Stimulated activated CD8-positive, alpha-beta memory T cell treated with anti-CD3 and anti-CD28 coated beads, Interleukin-2, amount 100 ng/mL, for 48 hours (primary cell): ENCODE results near the gene HECTD1.
"Not testable (repeated sequence)": the region's sequence is repeated elsewhere in the genome, so short reads cannot be mapped to it uniquely, and the experiment has no call there.

Experiments
- DNase-seq, 2 donors: peaks; one replicate each; pipeline ENCODE4 v3.0.0-alpha.2; 2020; ENCODE audit warnings: low read depth in 2 of 2

HECTD1 gene

DNA sequence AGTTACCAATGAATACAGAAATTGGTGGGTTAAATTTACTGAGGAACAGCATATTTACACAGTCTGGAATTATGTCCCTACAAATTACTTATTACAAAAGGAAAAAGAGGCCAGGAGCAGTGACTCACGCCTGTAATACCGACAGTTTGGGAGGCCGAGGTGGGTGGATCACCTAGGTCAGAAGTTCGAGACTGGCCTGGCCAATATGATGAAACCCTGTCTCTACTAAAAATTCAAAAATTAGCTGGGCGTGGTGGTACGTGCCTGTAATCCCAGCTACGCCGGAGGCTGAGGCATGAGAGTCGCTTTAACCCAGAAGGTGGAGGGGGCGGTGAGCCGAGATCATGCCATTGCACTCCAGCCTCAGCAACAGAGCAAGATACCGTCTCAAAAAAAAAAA is 52.6 kb downstream of the HECTD1 start:
- no peak for DNase-seq

DNA sequence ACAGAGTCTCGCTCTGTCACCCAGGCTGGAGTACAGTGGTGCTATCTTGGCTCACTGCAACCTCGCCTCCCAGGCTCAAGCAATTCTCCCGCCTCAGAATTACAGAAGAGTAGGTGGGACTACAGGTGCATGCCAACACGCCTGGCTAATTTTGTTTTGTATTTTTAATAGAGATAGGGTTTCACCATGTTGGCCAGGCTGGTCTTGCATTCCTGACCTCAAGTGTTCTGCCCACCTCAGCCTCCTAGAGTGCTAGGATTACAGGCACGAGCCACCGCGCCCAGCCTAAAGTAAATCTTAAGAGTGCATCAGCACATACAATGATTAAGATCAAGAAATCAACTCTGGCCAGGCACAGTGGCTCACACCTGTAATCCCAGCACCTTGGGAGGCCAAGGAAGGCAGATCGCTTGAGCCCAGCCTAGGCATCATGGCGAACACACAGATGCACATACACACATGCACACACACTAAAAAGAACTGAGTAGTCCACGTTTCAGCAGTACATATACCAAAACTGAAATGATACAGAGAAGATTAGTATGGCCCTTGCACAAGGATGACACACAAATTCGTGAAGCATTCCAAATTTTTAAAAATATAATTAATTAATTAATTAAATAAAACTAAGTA is 65.0 kb downstream of the HECTD1 start:
- no peak for DNase-seq

DNA sequence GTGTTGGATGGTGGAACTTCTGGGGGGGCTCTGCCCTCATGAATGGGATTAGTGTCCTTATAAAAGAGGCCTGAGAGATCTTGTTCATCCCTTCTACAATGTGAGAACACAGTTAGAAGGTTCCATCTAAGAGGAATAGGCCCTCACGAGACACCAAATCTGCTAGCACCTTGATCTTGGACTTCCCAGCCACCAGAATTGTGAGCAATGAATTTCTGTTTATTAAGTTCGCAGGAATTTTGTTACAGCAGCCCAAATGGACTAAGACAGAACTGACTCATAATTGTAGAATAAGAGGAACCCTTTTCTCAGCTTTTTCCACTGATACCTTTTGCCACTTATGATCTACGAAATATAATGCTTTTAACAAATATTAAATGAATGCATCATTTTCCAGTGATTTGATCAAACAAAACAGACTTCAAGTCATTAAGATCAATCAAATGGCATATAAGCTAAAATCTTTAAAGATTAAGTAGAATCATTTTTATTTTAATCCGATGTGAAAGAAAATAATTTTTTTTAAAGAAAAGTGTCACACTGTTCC is 68.2 kb downstream of the HECTD1 start:
- no peak for DNase-seq

DNA sequence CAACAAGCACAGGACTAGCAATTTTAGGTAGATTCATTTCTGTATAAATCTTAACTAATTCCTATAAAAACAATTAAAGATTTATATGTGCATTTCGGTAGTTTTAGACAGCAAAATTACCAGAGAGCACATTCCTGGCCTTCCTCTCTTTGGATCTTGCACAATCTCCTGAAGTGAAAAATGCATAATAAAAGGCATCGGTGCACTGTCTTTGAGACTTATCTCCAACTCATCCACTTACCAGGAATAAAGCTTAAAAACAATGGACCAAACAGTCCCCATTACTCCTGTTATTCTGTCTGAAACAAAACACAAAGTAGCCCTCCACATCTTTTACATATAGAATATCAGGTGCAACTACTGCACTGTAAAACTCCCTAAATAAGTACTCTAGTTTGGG is 69.3 kb downstream of the HECTD1 start:
- DNase-seq: no peak

DNA sequence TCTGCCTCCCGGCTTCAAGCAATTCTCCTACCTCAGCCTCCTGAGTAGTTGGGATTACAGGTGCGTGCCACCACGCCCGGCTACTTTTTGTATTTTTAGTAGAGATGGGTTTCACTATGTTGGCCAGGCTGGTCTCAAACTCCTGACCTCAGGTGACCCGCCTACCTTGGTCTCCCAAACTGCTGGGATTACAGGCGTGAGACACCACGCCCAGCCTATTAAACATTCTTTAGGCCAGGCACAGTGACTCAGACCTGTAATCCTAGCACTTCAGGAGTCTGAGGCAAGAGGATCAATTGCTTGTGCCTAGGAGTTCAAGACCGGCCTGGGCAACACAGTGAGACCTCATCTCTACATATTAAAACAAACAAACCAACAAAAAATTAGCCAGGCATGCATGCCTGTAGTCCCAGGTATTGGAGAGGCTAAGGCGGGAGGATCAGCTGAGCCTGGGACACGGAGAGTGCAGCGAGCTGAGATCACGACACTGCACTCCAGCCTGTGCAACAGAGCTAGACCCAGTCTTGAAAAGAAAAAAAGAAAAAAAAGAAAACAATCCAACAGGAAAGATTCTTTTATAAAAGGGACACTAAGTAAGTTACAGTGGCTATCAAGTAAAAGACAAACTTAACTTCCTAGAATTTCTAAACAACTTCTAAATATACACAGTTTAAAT is 70.2 kb downstream of the HECTD1 start:
- DNase-seq: no peak

DNA sequence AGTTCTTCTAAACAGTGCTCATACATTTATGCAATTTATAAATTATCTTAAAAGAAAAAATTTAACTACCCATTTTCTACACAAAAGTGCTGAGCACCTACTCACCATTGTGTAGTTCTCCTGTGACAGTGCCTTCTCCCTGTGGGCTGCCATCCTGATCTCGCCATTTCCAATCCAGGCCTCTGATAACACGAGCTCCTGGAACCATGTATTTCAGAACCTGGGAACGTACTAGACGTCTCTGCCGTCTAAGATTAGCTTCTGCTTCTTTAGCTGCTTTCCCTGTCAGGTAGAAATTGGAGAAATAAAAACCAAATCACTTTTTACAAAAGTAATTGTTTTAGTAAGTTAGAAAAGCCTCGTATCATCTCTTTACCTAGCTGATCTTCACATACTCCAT is 74.5 kb downstream of the HECTD1 start:
- DNase-seq: no peak

DNA sequence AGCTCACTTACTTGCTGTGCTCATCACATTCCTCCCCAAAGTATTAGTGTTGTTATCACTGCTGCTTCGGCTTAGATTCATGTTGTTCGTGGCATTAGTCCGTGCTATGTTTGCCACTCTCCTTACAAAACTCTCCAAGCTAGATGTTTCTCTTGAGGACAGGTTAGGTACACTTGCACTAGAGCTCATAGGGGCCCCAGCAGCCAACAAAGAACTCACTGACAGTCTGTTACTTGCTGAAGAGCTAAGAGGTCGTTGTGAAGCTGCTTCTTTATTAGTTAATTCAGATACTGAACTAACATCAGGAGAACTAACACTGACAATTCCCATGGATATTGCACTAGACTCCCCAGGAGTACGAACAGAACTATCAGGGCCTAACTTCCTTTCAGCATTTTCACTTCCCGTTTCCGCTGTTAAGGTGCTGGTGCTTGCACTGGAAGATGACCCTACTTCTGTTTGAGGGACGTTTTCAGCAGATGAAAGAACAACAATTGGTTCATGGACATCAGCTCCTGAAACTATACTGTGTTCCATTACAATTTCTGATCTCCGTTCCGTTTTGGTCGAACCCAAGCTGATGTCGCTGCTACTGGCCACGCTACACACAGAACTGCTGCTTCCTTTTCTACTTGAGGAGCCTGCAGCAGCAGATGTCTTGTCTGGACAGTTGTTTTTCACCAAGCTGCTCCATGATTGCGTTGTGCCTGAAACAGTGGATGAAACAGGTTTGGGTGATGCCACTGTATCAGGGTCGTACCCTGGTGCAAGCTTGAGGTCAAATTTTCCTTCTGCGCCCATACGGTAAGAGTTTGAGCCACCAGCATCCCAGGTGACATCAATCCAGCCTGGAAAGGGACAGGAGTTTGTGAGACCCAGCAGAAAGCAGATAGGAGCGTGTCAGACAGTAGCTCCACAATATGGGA is 78.7 kb downstream of the HECTD1 start:
- DNase-seq: no peak

DNA sequence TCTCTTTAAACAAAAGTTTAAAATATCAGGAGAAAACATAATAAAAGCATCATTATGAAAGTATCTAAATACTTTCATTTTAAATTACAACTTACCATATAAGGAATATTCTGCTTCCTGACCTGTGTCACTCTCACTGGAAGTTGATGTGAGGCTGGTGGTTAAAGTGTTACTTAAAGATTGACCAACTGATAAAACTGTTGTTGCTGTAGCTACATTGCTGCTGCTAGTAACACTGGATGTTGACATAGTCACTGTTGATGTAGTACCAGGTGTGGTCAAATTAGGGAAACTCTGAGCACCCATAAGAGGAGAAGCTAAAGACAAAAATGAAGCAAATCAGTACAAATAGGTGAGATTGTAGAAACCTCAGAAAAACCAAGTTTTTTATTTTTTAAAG is 79.9 kb downstream of the HECTD1 start:
- no peak for DNase-seq

DNA sequence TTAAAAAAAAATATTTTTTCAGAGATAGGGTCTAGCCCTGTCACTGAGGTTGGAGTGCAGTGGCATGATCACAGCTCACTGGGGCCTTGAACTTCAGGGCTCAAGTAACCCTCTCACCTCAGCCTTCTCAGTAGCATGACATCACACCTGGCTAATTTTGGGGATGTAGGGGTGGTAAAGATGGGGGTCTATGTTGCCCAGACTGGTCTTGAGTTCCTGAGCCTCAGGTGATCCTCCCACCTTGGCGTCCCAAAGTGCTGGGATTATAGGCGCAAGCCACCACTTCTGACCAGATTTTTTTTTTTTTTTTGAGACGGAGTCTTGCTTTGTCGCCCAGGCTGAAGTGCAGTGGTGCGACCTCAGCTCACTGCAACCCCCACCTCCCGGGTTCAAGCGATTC is 80.9 kb downstream of the HECTD1 start:
- DNase-seq: no peak

DNA sequence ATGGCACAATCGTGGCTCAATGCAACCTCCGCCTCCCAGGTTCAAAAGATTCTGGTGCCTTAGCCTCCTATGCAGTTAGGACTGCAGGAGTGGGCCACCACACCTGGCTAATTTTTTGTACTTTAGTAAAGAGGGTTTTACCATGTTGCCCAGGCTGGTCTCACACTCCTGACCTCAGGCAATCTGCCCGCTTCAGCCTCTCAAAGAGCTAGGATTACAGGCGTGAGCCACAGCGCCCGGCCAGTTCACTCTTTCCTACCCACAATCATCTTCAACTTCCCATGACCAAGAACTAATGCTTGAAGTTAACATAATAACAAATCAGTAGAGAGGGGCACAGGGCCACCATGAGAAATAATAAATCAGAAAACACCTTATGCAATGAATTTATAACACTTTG is 82.4 kb downstream of the HECTD1 start:
- DNase-seq: no peak

DNA sequence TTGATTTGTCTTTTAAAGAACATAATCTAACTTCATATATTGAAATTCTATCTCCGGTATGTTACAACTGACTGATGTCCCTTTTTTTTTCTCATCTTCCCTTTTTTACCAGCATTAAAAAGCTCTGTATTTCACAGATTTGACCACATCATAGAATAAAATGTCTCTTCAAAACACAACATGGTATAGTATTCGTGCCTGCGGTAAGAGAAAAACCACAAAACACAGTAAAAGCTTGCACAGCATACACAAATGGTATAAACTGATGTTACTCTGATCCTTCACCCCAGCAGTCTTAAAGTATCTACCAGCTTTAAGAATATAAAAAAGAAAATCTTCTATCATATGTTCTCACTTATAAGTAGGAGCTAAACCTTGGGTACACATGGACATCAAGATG is 83.4 kb downstream of the HECTD1 start:
- DNase-seq: no peak

DNA sequence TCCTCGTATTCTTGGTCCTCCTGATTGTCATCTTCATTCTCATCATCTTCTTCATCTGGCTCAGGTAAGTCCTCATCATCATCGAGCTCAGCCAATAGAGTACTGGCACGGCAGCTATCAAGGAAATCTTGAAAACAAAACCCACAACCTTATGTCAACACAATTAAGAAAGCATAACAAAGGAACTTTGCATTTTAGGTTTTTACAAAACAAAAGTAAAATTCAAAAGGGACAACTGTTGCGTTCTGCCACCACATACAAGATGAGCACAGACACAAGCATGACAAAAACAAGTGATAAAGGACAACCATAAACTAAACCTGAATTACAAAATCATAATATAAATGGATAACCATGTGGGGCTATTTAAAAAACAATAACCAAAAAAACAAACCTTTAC is 84.7 kb downstream of the HECTD1 start:
- no peak for DNase-seq

DNA sequence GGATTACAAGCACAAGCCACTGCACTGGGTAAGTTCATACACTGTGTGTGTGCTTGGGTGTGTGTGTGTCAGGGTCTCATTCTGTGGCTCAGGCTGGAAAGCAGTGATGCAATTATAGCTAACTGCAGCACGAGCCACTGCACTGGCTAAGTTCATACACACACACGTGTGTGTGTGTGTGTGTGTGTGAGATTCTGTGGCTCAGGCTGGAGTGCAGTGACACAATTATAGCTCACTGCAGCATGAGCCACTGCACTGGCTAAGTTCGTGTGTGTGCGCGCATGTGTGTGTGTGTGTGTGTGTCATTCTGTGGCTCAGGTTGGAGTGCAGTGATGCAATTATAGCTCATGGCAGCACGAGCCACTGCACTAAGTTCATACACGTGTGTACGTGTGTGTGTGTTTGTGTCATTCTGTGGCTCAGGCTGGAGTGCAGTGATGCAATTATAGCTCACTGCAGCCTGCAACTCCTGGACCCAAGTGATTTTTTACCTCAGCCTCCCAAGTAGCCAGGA is 85.4 kb downstream of the HECTD1 start:
- no peak for DNase-seq

DNA sequence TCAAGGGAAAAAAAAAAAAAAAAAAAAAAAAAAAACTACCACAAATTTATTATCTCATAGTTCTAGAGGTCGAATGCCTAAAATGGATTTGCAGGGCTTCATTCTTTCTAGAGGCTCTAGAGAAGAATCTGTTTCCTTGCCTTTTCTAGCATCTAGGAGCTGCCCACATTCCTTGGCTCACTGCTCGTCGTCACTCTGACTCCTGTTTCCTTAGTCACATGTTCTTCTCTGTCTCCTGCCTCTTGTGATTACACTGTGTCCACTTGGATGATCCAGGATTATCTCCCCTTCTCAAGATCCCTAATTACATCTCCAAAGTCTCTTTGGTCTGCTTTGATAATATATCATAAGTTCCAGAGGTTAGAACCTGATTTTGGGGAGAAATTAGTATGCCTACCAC is 88.7 kb downstream of the HECTD1 start:
- DNase-seq: no peak

DNA sequence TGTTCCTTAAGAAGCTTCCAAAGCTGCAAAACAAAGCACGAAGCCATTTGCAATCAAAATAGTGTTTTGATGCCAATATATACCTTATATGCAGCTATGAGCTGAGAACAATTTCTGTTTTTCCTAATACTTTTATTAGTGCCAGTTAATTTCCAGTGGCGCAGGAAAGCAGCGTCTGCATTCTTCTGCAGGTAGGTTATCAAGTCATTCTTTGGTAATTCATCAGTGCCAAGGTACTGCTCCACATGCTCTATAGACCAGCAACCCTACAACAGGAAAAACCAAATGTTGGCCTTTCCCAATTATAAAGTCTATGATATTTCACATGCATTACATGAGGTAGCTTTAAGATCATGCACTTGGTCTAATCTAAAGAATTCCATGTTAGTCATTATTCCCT is 93.8 kb downstream of the HECTD1 start:
- DNase-seq: no peak

DNA sequence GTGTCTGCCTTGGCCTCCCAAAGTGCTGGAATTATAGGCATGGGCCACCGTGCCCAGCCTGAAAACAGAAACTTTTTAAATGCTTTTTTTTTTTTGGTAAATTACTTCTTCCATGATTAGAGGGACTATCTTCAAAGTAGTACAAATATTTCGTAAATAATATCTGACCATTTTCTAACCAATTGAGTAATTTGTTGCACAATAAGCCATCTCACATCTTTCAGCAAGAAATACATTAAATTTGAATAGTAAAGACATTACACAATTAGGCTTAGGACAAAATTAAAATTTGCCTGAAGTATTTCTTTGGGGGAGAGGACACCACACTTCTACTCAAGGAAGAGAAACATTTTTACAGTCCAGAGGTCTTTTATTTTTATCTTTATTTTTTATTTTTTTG is 96.7 kb downstream of the HECTD1 start:
- no peak for DNase-seq

DNA sequence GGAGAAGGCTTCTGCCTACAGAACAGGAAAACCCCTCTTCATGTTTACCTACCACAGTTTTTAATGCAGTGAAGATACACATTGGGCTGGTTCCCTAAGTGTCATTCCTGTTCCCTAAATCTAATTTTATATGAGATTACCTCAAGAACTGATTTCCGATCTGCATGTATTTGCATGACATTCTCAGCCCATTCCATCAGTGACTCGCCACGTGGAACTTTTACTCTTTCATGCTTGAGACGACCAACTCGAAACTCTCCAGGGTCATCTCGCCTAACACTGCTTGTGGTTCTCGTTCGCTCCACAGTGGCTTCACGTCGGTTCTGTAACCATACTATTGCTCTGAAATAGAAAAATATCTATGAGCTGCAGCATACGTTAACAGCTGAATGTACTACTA is 98.3 kb downstream of the HECTD1 start:
- DNase-seq: no peak

DNA sequence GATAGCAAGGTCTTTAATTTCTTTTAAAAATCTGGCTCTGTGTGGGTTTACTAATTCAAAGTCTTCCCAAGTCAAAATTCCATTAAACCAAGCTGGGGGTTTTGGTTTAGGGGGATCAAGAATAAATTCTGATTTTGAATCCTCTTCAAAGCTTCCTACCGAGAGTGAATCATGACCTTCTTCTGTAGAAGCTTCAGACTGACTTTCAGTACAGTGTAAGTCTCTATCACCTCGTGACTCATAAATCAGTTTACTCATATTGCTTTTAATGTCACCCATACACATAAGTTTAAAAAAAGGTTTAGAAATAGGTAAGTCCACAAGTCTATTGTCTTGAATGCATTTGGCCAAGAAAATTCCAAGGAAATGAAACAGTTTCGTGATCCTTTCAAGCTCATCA is 100.8 kb downstream of the HECTD1 start:
- DNase-seq: no peak

DNA sequence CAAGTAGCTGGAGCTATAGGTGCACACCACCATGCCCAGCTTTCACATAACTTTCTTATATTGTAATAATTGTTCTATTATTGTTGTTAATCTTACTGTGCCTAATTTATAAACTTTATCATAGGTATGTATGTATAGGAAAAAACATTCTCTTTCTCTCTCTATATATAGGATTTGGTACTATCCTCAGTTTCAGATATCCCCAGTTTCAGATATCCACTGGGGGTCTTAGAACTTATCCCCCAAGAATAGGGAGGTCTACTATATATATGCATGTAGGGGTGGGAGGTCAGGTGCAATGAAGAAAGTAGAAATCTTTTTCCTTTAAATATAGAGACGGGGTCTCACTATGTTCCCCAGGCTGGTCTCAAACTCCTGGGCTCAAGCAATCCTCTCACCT is 110.5 kb downstream of the HECTD1 start:
- DNase-seq: no peak

DNA sequence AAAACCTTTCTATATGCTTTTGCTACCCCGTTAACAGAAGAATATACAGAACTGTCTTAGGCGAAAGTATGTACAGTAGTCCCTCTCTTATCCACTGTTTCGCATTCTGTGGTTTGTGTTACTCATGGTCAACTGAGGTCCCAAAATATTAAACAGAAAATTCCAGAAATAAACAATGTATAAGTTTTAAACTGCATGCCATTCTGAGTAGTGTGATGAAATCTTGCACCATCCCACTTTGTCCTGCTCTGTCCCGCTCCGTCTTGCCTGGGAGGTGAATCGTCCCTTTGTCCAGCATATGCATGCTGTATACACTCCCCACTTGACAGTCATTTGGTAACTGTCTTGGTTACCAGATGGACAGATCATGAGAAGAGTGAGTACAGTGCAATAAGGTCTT is 111.3 kb downstream of the HECTD1 start:
- DNase-seq: no peak

DNA sequence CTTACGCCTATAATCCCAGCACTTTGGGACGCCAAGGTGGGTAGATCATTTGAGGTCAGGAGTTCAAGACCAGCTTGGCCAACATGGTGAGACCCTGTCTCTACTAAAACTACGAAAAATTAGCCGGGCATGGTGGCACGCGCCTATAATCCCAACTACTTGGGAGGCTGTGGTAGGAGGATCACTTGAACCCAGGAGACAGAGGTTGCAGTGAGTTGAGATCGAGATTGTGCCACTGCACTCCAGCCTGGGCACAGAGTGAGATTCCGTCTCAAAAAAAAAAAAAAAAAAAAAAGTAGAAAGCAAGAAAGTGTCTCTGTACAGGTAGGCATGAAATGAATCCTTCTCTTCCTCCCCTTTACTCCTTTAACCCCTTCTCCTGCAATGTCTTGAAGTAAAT is 111.8 kb downstream of the HECTD1 start:
- DNase-seq: not testable (repeated sequence)
